SU-DHL-6 (cell line): ENCODE results near the gene CBFA2T3.
A peak's percentile ranks its signal among the peaks of the same experiment; 100 is the strongest.

Experiments
- H2AFZ ChIP-seq: fragments of 200-600 bp; sonication (generic); 2 replicates; pipeline ENCODE4 v1.6.1; 2014; ENCODE audit warnings: low read depth, mild to moderate bottlenecking, moderate library complexity, mixed read lengths, antibody characterized with exemption, low read length; ENCODE audit not compliant: severe bottlenecking
- H3F3A ChIP-seq: fragments of 200-600 bp; shearing (Covaris generic); 2 replicates; pipeline ENCODE4 v1.6.0; 2016; ENCODE audit warnings: antibody characterized with exemption, mild to moderate bottlenecking; ENCODE audit not compliant: insufficient read depth
- H3K27ac ChIP-seq: fragments of 200-600 bp; sonication (generic); 2 replicates; pipeline ENCODE4 v1.5.1; 2016; ENCODE audit warnings: low read depth, mild to moderate bottlenecking, low read length, moderate library complexity, mixed read lengths
- H3K27me3 ChIP-seq: fragments of 200-600 bp; sonication (generic), shearing (Covaris generic); 2 replicates; pipeline ENCODE4 v1.6.0; 2014; ENCODE audit warnings: mild to moderate bottlenecking, low read length
- H3K36me3 ChIP-seq: fragments of 200-600 bp; sonication (generic); 2 replicates; pipeline ENCODE4 v1.6.1; 2014; ENCODE audit warnings: mild to moderate bottlenecking, low read length, mixed read lengths
- H3K4me2 ChIP-seq: fragments of 300-600, 200-600 bp; shearing (Covaris generic), sonication (generic); 2 replicates; pipeline ENCODE4 v1.6.0; 2014; ENCODE audit warnings: low read length, low read depth, mild to moderate bottlenecking; ENCODE audit not compliant: poor library complexity, severe bottlenecking
- H3K4me3 ChIP-seq: fragments of 200-600 bp; sonication (generic); 2 replicates; pipeline ENCODE4 v1.5.1; 2014; ENCODE audit warnings: antibody characterized with exemption, low read length, mild to moderate bottlenecking, mixed read lengths; ENCODE audit not compliant: insufficient read depth, poor library complexity, severe bottlenecking
- H3K79me2 ChIP-seq: fragments of 200-600 bp; sonication (generic); 2 replicates; pipeline ENCODE4 v1.6.1; 2014; ENCODE audit warnings: mild to moderate bottlenecking, low read length, moderate library complexity; ENCODE audit not compliant: insufficient read depth
- H3K9ac ChIP-seq: fragments of 200-600 bp; sonication (generic); 2 replicates; pipeline ENCODE4 v1.7.0; 2014; ENCODE audit warnings: mild to moderate bottlenecking, low read length
- H3K9me2 ChIP-seq: fragments of 200-600 bp; sonication (generic); replicated peaks from 2 replicates; pipeline ENCODE4 v1.6.1; 2014; ENCODE audit warnings: low read length; ENCODE audit not compliant: insufficient read depth
- H3K9me3 ChIP-seq: fragments of 200-600 bp; sonication (generic); 2 replicates; pipeline ENCODE4 v1.6.1; 2014; ENCODE audit warnings: low read length, mixed read lengths; ENCODE audit not compliant: insufficient read depth
- H4K20me1 ChIP-seq: fragments of 200-600 bp; sonication (generic); 2 replicates; pipeline ENCODE4 v1.6.1; 2014; ENCODE audit warnings: low read depth, mild to moderate bottlenecking, antibody characterized with exemption, low read length, moderate library complexity, mixed read lengths
- CTCF ChIP-seq: fragments of 200-600 bp; sonication (generic); IDR thresholded peaks from one replicate; pipeline ENCODE4 v1.5.1; 2017; ENCODE audit warnings: antibody characterized with exemption, mild to moderate bottlenecking, low read length, moderate library complexity; ENCODE audit not compliant: insufficient read depth, poor library complexity, severe bottlenecking
- EZH2phosphoT487 ChIP-seq: fragments of 200-600 bp; sonication (generic), shearing (Covaris generic); conservative IDR thresholded peaks from 2 replicates; pipeline ENCODE4 v1.6.1; 2018; ENCODE audit warnings: mild to moderate bottlenecking, antibody characterized with exemption, low read length, moderate library complexity, mixed read lengths

CBFA2T3 gene

GRCh38 chr16:88943131-88943664 lies 33.8 kb downstream of the CBFA2T3 start:
- no peak for TF ChIP-seq CTCF
- H3K36me3 ChIP-seq, result no peaks in the 10 kb centered on the region
- no peak overlapping the region for H2AFZ ChIP-seq
- H3K4me3 ChIP-seq, result no peak overlapping the region
- H3K79me2 ChIP-seq, result peaks cover 27% of the 10 kb centered on the region
- H3K4me2 ChIP-seq, result peak overlapping the region; percentile 41
- no peaks in the 10 kb centered on the region for H3K9me2 ChIP-seq
- no peaks in the 10 kb centered on the region for H3K9me3 ChIP-seq
- H3F3A ChIP-seq, result peaks cover 22% of the 10 kb centered on the region
- H3K27ac ChIP-seq, result peak overlapping the region; percentile 64
- no peaks in the 10 kb centered on the region for H3K27me3 ChIP-seq
- peak overlapping the region; percentile 6; the same call in 1 of the 2 replicates for H3K9ac ChIP-seq
- H4K20me1 ChIP-seq, result no peaks in the 10 kb centered on the region

GRCh38 chr16:88941913-88942909 lies 34.8 kb downstream of the CBFA2T3 start:
- Histone ChIP-seq H4K20me1 (no peaks in the 10 kb centered on the region), H3K27me3 (no peaks in the 10 kb centered on the region), H3K9ac (peak overlapping the region; percentile 6; the same call in 1 of the 2 replicates), H3K4me3 (no peak overlapping the region), H3K36me3 (no peaks in the 10 kb centered on the region), H3K9me2 (no peaks in the 10 kb centered on the region), H3K79me2 (peaks cover 37% of the 10 kb centered on the region), H2AFZ (no peak overlapping the region), H3F3A (peaks cover 22% of the 10 kb centered on the region), H3K27ac (peak overlapping the region; percentile 64), H3K9me3 (no peaks in the 10 kb centered on the region), H3K4me2 (peak overlapping the region; percentile 41)
- no peak for TF ChIP-seq EZH2phosphoT487
- no peak for TF ChIP-seq CTCF

GRCh38 chr16:88940862-88941817 lies 35.9 kb downstream of the CBFA2T3 start:
- H3K27me3 ChIP-seq, result no peaks in the 10 kb centered on the region
- H3K27ac ChIP-seq, result peak overlapping the region; percentile 81
- H3K79me2 ChIP-seq, result peaks cover 48% of the 10 kb centered on the region
- peaks cover 22% of the 10 kb centered on the region for H3F3A ChIP-seq
- H3K9me3 ChIP-seq, result no peaks in the 10 kb centered on the region
- peak overlapping the region; percentile 67 for H3K4me2 ChIP-seq
- no peak for TF ChIP-seq CTCF
- TF ChIP-seq EZH2phosphoT487, result no peak
- peak overlapping the region; percentile 87 for H3K4me3 ChIP-seq
- no peaks in the 10 kb centered on the region for H3K36me3 ChIP-seq
- peak overlapping the region; percentile 96 for H3K9ac ChIP-seq
- H4K20me1 ChIP-seq, result no peaks in the 10 kb centered on the region
- H2AFZ ChIP-seq, result no peak overlapping the region
- H3K9me2 ChIP-seq, result no peaks in the 10 kb centered on the region
